ENCODE measurements around the gene POU2F2. TPM values are rescaled to one million over a fixed set of nuclear protein-coding genes. Genes with fewer than 3 reads are reported as not detected.

The POU2F2 gene
- total and polyA plus RNA-seq, 2 experiments from 2014 or later, result 2.3 to 4.6 TPM

- Histone ChIP-seq H3K4me2 (no peak overlapping the region), H3K4me1 (ENCODE audit: insufficient read depth) (peaks cover 10% of the 10 kb centered on the region), H3K36me3 (ENCODE audit: insufficient read depth) (no peaks in the 10 kb centered on the region), H3K9me2 (ENCODE audit: insufficient read depth) (no peaks in the 10 kb centered on the region), H3F3A (replicated peaks; ENCODE audit: low read depth) (peaks cover 2% of the 10 kb centered on the region; the same call in 1 of the 2 replicates), H2AFZ (no peak overlapping the region), H3K79me2 (replicated peaks; ENCODE audit: insufficient read depth) (no peaks in the 10 kb centered on the region), H3K27me3 (ENCODE audit: insufficient read depth) (peaks cover 31% of the 10 kb centered on the region), H3K4me3 (no peak overlapping the region), H4K20me1 (replicated peaks; ENCODE audit: insufficient read depth) (no peaks in the 10 kb centered on the region), H3K27ac (ENCODE audit: low read depth) (no peak overlapping the region)
- no peak for TF ChIP-seq CTCF (conservative IDR thresholded peaks at IDR 0.05; ENCODE audit: low read depth in 2 of 2)
- no peak for TF ChIP-seq ZNF462 (CRISPR knock-in tag; IDR thresholded peaks at IDR 0.05)
- TF ChIP-seq EZH2phosphoT487 (IDR thresholded peaks at IDR 0.05; ENCODE audit: unreplicated experiment), result no peak
- TF ChIP-seq JUNB (IDR thresholded peaks at IDR 0.05; ENCODE audit: unreplicated experiment), result no peak
- TF ChIP-seq EZH2 (IDR thresholded peaks at IDR 0.05; ENCODE audit: low read depth, unreplicated experiment), result no peak
- TF ChIP-seq NANOG (IDR thresholded peaks at IDR 0.05; ENCODE audit: borderline replicate concordance), result no peak
- TF ChIP-seq ZNF331 (CRISPR knock-in tag; IDR thresholded peaks at IDR 0.05; ENCODE audit: low read depth), result no peak
- no peak for TF ChIP-seq CREB1 (CRISPR knock-in tag; IDR thresholded peaks at IDR 0.05; ENCODE audit: low read depth)
- TF ChIP-seq ETS1 (IDR thresholded peaks at IDR 0.05), result no peak
- no peak for TF ChIP-seq REST (IDR thresholded peaks at IDR 0.05; ENCODE audit: unreplicated experiment)
- TF ChIP-seq ZNF114 (CRISPR knock-in tag; IDR thresholded peaks at IDR 0.05), result no peak
- no peak for TF ChIP-seq POLR2AphosphoS5 (IDR thresholded peaks at IDR 0.05; ENCODE audit: low read depth)
- TF ChIP-seq STAT1 (IDR thresholded peaks at IDR 0.05; ENCODE audit: unreplicated experiment), result no peak
- H3K4me1 Mint-ChIP-seq, result peaks cover 13% of the 10 kb centered on the region; the same call in 2 of the 3 replicates
- peaks cover 20% of the 10 kb centered on the region for H3K27me3 Mint-ChIP-seq (ENCODE audit: insufficient read depth, low read depth, poor library complexity)
- H3K27ac Mint-ChIP-seq, result no peak overlapping the region
- no peak overlapping the region for H3K4me3 Mint-ChIP-seq
- H3K36me3 Mint-ChIP-seq (ENCODE audit: low read depth), result no peaks in the 10 kb centered on the region
- DNase-seq (ENCODE audit: low spot score) (no peak), ATAC-seq (no peak)
- no peaks in the 10 kb centered on the region for H3K9me3 Mint-ChIP-seq
Observed at GRCh38 chr19:42170715-42171114, 38.5 kb upstream of the POU2F2 start.

Data from GM23338 (cell line).